GM12892 (cell line): ENCODE data around the gene GDF9.
A peak's percentile ranks its signal among the peaks of the same experiment; 100 is the strongest.
"Not testable (repeated sequence)": the region's sequence is repeated elsewhere in the genome, so short reads cannot be mapped to it uniquely, and the experiment has no call there.

Experiments used
- DNase-seq: peaks from one replicate; pipeline ENCODE4 v3.0.0; 2011; ENCODE audit not compliant: insufficient read length
- FAIRE-seq: peaks from 2 replicates; lab custom pipeline; 2011; peaks lifted over from hg19 to GRCh38; lab: Jason Lieb, UNC
- POLR2A ChIP-seq: IDR thresholded peaks from 2 replicates; pipeline ENCODE4 v1.6.1; 2011; ENCODE audit warnings: low read depth, low read length, control low read depth
- POLR2AphosphoS5 ChIP-seq: IDR thresholded peaks from 2 replicates; pipeline ENCODE4 v1.6.1; 2011; ENCODE audit warnings: low read depth, low read length, control low read depth
- TAF1 ChIP-seq: IDR thresholded peaks from 2 replicates; pipeline ENCODE4 v1.6.1; 2011; ENCODE audit warnings: low read depth, mild to moderate bottlenecking, control low read depth, low read length, borderline replicate concordance

GDF9 gene

GRCh38 chr5:132870801-132871200 is 4.5 kb upstream of the GDF9 start:
- no peak for FAIRE-seq
- DNase-seq = no peak

GRCh38 chr5:132868754-132869153 is 2.5 kb upstream of the GDF9 start:
- DNase-seq (no peak), FAIRE-seq (no peak)
- TF ChIP-seq POLR2AphosphoS5 = 0 out of 2 replicates have a peak, but pooled peaks have one; percentile 22
- no peak for TF ChIP-seq TAF1
- no peak for TF ChIP-seq POLR2A

More at GRCh38 chr5:132870801-132871200, 4.5 kb upstream of the GDF9 start:
- TF ChIP-seq POLR2A (no peak), TAF1 (no peak), POLR2AphosphoS5 (no peak)

GRCh38 chr5:132867046-132867451 is 780 bp upstream of the GDF9 start:
- FAIRE-seq (no peak), DNase-seq (no peak)
- no peak for TF ChIP-seq POLR2A
- TF ChIP-seq POLR2AphosphoS5 = no peak
- TF ChIP-seq TAF1 = no peak

GRCh38 chr5:132865668-132866341 is 464 bp downstream of the GDF9 start:
- no peak for TF ChIP-seq TAF1
- no peak for TF ChIP-seq POLR2A
- TF ChIP-seq POLR2AphosphoS5 = no peak
- DNase-seq = no peak
- FAIRE-seq = no peak

GRCh38 chr5:132860742-132861141 is 5.5 kb downstream of the GDF9 start:
- FAIRE-seq (no peak), DNase-seq (no peak)
- TF ChIP-seq POLR2AphosphoS5 = no peak

GRCh38 chr5:132859889-132860437 is 6.3 kb downstream of the GDF9 start:
- FAIRE-seq (no peak), DNase-seq (no peak)
- TF ChIP-seq TAF1 (no peak), POLR2A (no peak), POLR2AphosphoS5 (no peak)

GRCh38 chr5:132856011-132856410 is 10.3 kb downstream of the GDF9 start:
- TF ChIP-seq TAF1 = no peak
- no peak for TF ChIP-seq POLR2A
- TF ChIP-seq POLR2AphosphoS5 = no peak
- FAIRE-seq (no peak), DNase-seq (no peak)

- FAIRE-seq, DNase-seq: not testable (repeated sequence)
Measured at GRCh38 chr5:132854992-132855391, 11.3 kb downstream of the GDF9 start.

- no peak for TF ChIP-seq TAF1
- no peak for TF ChIP-seq POLR2A
- TF ChIP-seq POLR2AphosphoS5 = no peak
- DNase-seq (no peak), FAIRE-seq (no peak)
Measured at GRCh38 chr5:132854301-132854700, 12.0 kb downstream of the GDF9 start.

- DNase-seq (no peak), FAIRE-seq (no peak)
- TF ChIP-seq POLR2AphosphoS5 (no peak), POLR2A (no peak), TAF1 (no peak)
Measured at GRCh38 chr5:132853790-132854189, 12.5 kb downstream of the GDF9 start.

GRCh38 chr5:132853323-132853722 is 12.9 kb downstream of the GDF9 start:
- DNase-seq (no peak), FAIRE-seq (no peak)
- TF ChIP-seq POLR2A = no peak
- TF ChIP-seq TAF1 = no peak
- TF ChIP-seq POLR2AphosphoS5 = no peak

- TF ChIP-seq TAF1 = no peak
- TF ChIP-seq POLR2AphosphoS5 = no peak
- no peak for TF ChIP-seq POLR2A
- DNase-seq (no peak), FAIRE-seq (no peak)
Measured at GRCh38 chr5:132850066-132850465, 16.2 kb downstream of the GDF9 start.

GRCh38 chr5:132849347-132849746 is 16.9 kb downstream of the GDF9 start:
- FAIRE-seq (no peak), DNase-seq (no peak)
- TF ChIP-seq POLR2A = no peak
- no peak for TF ChIP-seq TAF1
- no peak for TF ChIP-seq POLR2AphosphoS5

GRCh38 chr5:132848270-132848669 is 18.0 kb downstream of the GDF9 start:
- no peak for FAIRE-seq
- no peak for TF ChIP-seq TAF1
- TF ChIP-seq POLR2A = no peak
- TF ChIP-seq POLR2AphosphoS5 = no peak
- DNase-seq = no peak
